Activated CD8-positive, alpha-beta memory T cell treated with anti-CD3 and anti-CD28 coated beads, Interleukin-2, amount 10 ng/mL, durations not matched to agents 7 days and 5 days (primary cell): Measurements from ENCODE around the gene MRPL53. TPM values are rescaled to one million over a fixed set of nuclear protein-coding genes. Genes with fewer than 3 reads are reported as not detected.
A peak's percentile ranks its signal among the peaks of the same experiment; 100 is the strongest.

Experiments
- ATAC-seq: fragments of 150-1000 bp; cut with Tn5 transposase; one replicate; pipeline ENCODE4 v1.10.0; 2021; ENCODE audit warnings: moderate library complexity
- CTCF ChIA-PET: fragments of 350-600 bp; sonication (Branson Sonifier 250); formaldehyde crosslinking; loops from one replicate; lab custom pipeline; 2021; ENCODE audit warnings: antibody characterized with exemption; lab: Charles Lee
- DNase-seq: peaks from one replicate; pipeline ENCODE4 v3.0.0-alpha.2; 2020
- H3K27ac Mint-ChIP-seq: one replicate; pipeline ENCODE4 v1.8.0; 2021; ENCODE audit warnings: mild to moderate bottlenecking, mixed read lengths
- H3K27me3 Mint-ChIP-seq: one replicate; pipeline ENCODE4 v1.8.0; 2021; ENCODE audit warnings: mixed read lengths
- H3K36me3 Mint-ChIP-seq: one replicate; pipeline ENCODE4 v1.8.0; 2021; ENCODE audit warnings: mild to moderate bottlenecking, mixed read lengths
- H3K4me1 Mint-ChIP-seq: one replicate; pipeline ENCODE4 v1.8.0; 2021; ENCODE audit warnings: mixed read lengths
- H3K4me3 Mint-ChIP-seq: one replicate; pipeline ENCODE4 v1.8.0; 2021; ENCODE audit warnings: mild to moderate bottlenecking, moderate library complexity, mixed read lengths
- H3K9me3 Mint-ChIP-seq: one replicate; pipeline ENCODE4 v1.8.0; 2022; ENCODE audit warnings: low read depth, mixed read lengths
- total RNA-seq, 2 experiments: library from RNA; stranded (reverse); gene quantifications; one replicate each; pipeline ENCODE4 v1.2.3, GENCODE V29; 2021

The MRPL53 gene
- 100 to 1,000 TPM in 1 of 2 experiments, 10 to 100 TPM in 1; 93.9 to 111 TPM for total RNA-seq

DNA sequence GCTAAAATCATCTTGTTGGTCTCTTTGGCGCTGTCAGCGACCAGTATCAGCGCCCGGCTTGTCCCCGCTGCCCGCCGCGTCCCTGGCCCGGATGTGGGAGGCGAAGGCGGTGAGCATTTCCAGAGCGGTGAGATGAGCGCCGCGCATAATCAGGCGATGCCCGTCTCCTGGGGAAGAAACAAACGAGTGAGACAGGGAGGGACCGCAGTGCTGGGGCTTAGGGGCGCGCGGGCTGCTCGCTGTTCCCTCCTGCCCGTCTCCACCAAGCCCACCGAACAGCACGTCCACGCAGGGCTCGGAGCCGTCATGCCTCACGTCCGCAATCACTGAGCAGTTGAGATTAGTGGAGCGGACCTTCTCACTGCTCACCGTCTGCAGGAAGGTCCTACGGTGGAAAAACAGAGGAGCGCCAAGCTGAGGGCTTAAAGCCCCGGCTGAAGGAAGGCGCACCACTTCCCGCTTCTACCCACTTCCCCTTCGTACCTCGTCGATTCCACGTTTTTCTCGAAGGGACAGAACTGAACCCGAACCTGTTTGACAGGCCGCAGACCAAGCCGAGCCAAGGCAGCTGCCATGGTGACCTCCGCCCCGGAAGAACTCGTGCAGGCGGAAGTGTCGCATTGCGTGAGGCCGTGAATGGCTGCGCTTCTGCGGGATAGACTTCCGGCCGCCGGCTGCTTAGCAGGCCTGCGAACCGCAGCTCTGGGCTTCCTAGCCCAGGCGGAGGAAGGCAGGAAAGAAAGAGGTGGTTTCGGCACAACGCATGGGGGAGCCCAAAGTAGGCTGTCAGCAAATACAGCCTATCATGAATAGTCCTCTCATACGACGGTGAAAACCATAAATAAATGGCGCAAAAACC lies at the start of gene MRPL53:
Gene MRPL53, minus strand, starts transcription at position 595 of the 859 bp plus-strand sequence. Its CDS starts 20 bp downstream, at position 575.
- H3K27me3 Mint-ChIP-seq: no peaks in the 10 kb centered on the region
- peak within 1 kb of the TSS; percentile 94 for H3K4me3 Mint-ChIP-seq

DNA sequence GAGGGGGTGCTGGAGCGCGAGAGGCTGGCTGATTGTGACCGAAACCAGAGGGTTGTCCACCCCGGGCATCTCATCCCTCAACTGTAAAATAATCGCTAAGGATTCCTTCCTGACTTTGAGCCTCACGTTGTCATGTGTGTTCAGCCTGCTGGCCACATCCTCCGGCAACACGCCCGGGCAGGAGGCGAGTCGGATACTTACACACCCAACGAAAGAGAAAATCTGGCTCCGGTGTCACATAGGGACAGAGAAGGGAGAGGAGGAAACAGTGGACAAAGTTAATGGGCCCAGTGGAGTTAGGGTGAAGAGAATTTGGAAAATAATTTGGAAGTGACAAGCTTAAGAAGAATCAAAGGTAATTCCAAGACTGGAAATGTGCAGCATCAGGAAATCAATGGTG lies 44.2 kb upstream of the MRPL53 start:
- DNase-seq (no peak), ATAC-seq (no peak)
- Mint-ChIP-seq H3K4me3 (peak overlapping the region; percentile 62), H3K9me3 (no peaks in the 10 kb centered on the region), H3K36me3 (peaks cover 5% of the 10 kb centered on the region), H3K4me1 (peaks cover 27% of the 10 kb centered on the region), H3K27me3 (peaks cover 81% of the 10 kb centered on the region), H3K27ac (peak overlapping the region; percentile 23)
- CTCF ChIA-PET: interaction anchor here (0.9 to 3.4 kb wide), 4 partner anchors 10 to 34 kb away, joined by 4 to 12 read pairs (median 6); partner anchors contain the start of genes AUP1, CCDC142, DQX1 and HTRA2

More for the DNA sequence above, at the start of gene MRPL53:
- peak; percentile 97 for DNase-seq
- peak within 1 kb of the TSS; percentile 95 for H3K27ac Mint-ChIP-seq
- ATAC-seq: peak; percentile 93
- CTCF ChIA-PET: interaction anchor here (0.7 to 5.5 kb wide), 13 partner anchors 10 to 115 kb away, joined by 3 to 58 read pairs (median 4); partner anchors contain the start of genes C2orf81, CCDC142, INO80B and LBX2
- H3K4me1 Mint-ChIP-seq: peaks cover 31% of the 10 kb centered on the region
- H3K36me3 Mint-ChIP-seq: peaks cover 31% of the 10 kb centered on the region
- H3K9me3 Mint-ChIP-seq: no peaks in the 10 kb centered on the region

DNA sequence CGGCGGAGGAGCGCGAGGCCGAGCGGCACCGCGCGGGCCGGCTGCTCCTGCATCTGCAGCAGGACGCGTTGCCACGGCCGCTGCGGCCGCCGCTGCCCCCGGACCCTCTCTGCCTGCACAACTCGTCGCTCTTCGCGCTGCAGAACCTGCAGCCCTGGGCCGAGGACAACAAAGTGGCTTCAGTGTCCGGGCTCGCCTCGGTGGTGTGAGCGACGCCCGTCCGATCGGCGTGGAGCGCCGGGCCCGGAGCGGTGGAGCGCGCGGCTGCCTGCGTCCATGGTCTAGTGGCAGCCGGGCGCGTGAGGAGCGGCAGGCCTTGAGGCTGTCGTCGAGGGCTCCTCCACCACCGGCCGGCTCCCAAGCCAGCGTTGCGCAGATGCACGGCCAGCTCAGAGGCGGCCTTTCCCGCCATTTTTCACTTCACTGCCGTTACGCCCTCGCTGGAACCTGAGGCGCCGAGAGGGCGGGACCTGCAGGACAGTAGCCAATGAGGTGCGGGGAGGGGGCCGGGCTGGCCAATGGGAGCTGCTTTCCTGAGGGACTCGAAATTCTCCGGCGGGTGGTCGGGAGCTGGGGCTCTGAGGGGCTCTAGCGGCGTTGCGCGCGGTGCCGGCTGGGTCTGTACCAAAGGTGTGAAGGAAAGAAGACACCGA lies 43.6 kb upstream of the MRPL53 start:
- H3K4me3 Mint-ChIP-seq: peak overlapping the region; percentile 62
- no peak overlapping the region for H3K27ac Mint-ChIP-seq
- H3K36me3 Mint-ChIP-seq: peaks cover 5% of the 10 kb centered on the region
- CTCF ChIA-PET: interaction anchor here (0.9 to 4.2 kb wide), 5 partner anchors 9 to 33 kb away, joined by 4 to 21 read pairs (median 7); partner anchors contain the start of genes AUP1, CCDC142, DQX1 and HTRA2
- ATAC-seq (peak; percentile 82), DNase-seq (peak; percentile 83)
- peaks cover 32% of the 10 kb centered on the region for H3K4me1 Mint-ChIP-seq
- H3K27me3 Mint-ChIP-seq: peaks cover 86% of the 10 kb centered on the region
- H3K9me3 Mint-ChIP-seq: no peaks in the 10 kb centered on the region

DNA sequence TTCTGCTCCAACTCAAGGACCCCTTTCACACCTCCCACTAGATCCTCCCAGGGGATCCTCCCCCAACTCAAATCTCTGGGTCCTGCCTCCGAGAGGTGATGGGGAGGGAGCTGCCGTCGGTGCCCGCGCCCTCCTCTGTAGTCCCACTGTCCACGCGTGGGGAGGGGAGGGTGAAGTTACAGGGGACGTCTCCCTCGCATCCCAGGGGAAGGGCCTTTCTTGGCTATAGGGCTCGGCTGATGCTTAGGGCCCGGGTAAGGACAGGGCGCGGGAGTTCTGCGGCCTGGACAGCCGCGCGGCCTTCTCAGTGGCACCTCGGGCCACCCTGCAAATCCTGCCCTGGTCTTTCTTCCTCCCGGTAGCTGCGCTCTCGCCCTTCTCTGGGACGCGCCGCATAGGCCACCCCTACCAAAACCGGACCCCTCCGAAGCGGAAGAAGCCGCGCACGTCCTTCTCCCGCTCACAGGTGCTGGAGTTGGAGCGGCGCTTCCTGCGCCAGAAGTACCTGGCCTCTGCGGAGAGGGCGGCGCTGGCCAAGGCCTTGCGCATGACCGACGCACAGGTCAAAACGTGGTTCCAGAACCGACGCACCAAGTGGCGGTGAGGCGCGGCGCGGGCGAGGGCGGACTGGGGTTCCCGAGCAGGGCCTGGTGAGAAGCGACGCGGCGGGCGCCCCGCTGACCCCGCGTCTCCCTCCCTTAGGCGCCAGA lies 42.9 kb upstream of the MRPL53 start:
- Mint-ChIP-seq H3K27ac (no peak overlapping the region), H3K4me1 (peaks cover 35% of the 10 kb centered on the region), H3K36me3 (peaks cover 5% of the 10 kb centered on the region), H3K27me3 (peaks cover 84% of the 10 kb centered on the region), H3K4me3 (peak overlapping the region; percentile 62), H3K9me3 (no peaks in the 10 kb centered on the region)
- CTCF ChIA-PET: interaction anchor here (1.4 to 4.2 kb wide), 5 partner anchors 9 to 71 kb away, joined by 3 to 21 read pairs (median 4); partner anchors contain the start of genes AUP1 and HTRA2
- DNase-seq: no peak
- no peak for ATAC-seq

DNA sequence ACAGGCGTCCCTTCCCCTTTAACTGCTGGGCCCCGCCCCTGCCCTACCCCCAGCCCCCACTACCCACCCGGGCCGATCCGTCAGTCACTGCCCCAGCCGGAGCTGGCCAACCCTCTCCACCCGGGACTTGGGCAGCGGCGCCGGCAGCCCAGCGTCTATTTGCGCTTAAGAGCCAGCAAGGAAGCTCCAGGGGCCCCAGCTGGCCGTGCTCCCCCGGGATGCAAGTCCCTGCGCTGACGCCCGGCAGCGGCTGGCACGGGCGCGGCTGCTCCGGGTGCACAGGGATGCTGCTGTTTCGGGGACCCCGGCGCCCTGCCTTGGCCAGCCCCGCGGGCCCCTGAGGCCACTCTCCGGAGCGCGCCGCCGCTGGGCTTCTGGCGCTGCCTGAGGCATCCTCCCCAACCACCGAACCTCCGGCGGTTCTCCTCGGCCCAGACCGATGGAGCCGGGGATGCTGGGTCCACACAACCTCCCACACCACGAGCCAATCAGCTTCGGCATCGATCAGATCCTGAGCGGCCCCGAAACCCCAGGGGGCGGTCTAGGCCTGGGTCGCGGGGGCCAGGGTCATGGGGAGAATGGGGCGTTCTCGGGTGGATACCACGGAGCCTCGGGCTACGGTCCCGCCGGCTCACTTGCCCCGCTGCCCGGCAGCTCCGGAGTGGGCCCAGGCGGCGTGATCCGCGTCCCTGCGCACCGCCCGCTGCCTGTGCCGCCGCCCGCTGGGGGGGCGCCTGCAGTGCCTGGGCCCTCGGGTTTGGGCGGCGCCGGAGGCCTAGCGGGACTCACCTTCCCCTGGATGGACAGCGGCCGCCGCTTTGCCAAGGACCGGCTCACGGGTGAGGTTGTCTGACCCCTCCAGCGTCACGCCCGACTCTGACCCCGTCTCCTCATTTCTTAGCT lies 42.1 kb upstream of the MRPL53 start, which contains the start of gene TLX2:
Gene TLX2, plus strand, starts transcription at position 83 of the 903 bp plus-strand sequence. Its CDS starts 357 bp downstream, at position 440.
- Mint-ChIP-seq H3K4me3 (peak within 1 kb of the TSS; percentile 62), H3K36me3 (peaks cover 5% of the 10 kb centered on the region), H3K9me3 (no peaks in the 10 kb centered on the region), H3K4me1 (peaks cover 39% of the 10 kb centered on the region), H3K27ac (no peak within 1 kb of the TSS), H3K27me3 (peaks cover 78% of the 10 kb centered on the region)
- no peak for DNase-seq
- CTCF ChIA-PET: interaction anchor here (0.8 to 4.2 kb wide), 8 partner anchors 8 to 72 kb away, joined by 3 to 21 read pairs (median 4); partner anchors contain the start of genes AUP1, DQX1 and HTRA2
- ATAC-seq: peak; percentile 29

DNA sequence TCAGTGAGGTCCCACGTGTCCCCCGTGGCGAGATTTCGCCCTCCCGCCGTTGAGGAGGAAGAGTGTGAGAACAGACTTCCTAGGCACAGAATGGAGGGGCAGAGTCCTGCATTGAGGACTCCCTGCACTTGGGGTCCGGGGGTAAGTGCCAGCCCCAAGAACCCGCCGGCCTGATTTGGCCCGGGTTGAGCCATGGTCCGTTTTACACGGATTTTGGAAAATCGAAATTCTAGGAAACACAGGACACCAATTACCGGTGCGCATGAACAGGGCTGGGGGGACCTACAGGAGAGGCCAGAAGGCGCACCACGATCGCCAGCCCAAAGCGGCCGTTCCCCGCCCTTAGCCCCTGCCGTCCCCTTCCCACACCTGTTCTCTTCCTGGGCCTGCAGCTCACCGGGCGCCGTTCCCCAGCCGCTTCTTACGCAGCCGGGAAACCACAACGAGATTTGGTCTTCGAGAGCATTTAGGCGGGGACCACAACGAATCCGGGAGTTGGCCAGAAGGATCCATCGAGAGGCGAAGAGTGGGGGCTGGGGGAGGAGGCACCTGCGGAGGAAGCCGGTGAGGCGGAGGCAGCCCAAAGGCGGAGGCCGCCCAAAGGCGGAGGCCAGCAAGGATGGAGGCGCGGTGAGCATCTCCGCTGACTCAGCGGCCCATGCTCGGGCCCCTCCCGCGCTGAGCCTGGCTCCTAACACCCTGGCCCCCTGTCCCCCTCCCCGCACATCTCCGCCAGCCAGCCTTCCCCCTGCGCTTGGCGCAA lies 41.3 kb upstream of the MRPL53 start:
- H3K4me1 Mint-ChIP-seq: peaks cover 39% of the 10 kb centered on the region

DNA sequence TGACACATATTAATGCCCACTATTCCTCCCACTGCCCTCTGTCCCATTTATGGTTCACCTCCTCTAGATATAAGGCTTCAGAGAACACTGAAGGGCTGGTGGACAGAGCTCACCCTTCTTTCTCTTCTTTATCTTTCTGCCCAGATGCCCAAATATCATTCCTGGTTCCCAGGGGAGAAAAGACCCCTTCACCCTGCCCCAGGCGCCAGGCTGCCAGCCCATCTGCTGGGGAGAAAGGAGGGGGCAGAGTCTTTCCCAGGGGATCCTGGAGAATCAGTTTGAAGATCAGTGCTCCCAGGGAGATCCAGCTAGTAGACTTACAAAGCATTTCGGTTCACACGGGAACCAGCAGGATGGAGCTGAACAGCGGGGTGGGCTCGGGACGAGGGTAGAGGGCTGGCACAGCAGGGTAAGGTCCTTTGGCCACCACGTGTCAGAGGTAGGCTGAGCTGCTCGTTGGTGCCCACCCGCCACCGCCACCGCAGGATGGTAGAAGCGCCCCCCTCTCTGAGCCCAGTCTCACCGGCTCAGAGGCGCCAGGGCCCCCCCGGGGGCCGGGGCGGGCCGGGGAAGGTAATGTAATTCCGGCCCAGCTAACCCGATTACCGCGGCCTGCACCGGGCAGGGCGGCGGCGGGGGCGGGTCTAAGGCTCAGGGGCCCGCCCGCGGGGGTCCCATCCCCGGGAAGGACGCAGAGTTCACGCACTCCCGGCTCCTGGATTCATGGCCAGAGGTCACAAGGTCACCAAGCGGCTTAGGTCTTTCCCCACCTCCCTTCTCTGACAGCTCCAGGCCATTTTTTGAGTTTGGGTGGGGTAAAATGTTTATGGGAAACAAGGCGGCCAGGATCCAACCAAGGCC lies 40.5 kb upstream of the MRPL53 start:
- Mint-ChIP-seq H3K36me3 (peaks cover 5% of the 10 kb centered on the region), H3K27ac (no peak overlapping the region), H3K9me3 (no peaks in the 10 kb centered on the region), H3K4me3 (peak overlapping the region; percentile 46), H3K4me1 (peaks cover 45% of the 10 kb centered on the region), H3K27me3 (peaks cover 62% of the 10 kb centered on the region)
- CTCF ChIA-PET: interaction anchor here (0.7 to 4.2 kb wide), 5 partner anchors 9 to 53 kb away, joined by 3 to 21 read pairs (median 4); partner anchors contain the start of gene LBX2
- ATAC-seq: no peak
- DNase-seq: no peak

More for the DNA sequence above, 41.3 kb upstream of the MRPL53 start:
- peaks cover 70% of the 10 kb centered on the region for H3K27me3 Mint-ChIP-seq
- peaks cover 5% of the 10 kb centered on the region for H3K36me3 Mint-ChIP-seq
- peak overlapping the region; percentile 46 for H3K4me3 Mint-ChIP-seq
- no peaks in the 10 kb centered on the region for H3K9me3 Mint-ChIP-seq
- no peak overlapping the region for H3K27ac Mint-ChIP-seq
- DNase-seq: no peak
- ATAC-seq: peak; percentile 44
- CTCF ChIA-PET: interaction anchor here (0.8 to 4.2 kb wide), 8 partner anchors 10 to 73 kb away, joined by 3 to 21 read pairs (median 4); partner anchors contain the start of genes DQX1 and LBX2

DNA sequence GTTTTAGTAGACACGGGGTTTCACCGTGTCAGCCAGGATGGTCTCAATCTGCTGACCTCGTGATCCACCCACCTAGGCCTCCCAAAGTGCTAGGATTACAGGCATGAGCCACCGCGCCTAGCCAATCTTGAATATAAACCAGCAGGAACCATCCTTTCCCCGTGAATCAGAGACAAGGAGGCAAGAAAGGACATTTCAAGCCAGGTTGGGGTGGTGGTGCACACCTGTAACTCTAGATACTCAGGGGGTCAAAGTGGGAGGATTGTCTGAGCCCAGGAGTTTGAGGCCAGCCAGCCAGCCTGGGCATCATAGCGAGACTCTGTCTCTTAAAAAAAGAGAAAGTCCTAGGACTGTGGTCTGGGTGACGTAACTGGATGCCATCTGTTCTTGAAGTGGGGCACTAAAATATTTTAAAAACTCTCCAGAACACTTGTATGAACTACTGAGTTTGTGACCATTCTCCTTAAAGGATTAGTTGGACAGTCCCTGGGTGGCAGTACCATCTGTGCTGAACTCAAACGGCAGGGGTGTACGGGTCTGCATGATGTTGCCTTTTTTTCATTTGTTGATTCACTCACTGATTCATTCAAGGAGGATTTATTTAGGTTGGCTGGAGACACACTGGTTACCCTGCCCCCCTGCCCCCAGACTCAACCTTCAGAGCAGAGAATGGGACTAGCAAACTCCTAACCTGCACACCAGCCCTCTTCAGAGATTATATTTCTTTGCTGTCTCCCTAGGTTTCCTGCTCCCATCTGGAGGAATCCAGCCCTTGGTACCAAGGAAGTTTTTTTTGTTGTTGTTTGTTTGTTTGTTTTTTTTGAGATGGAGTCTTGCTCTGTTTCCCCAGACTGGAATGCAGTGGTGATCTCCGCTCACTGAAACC lies 38.9 kb upstream of the MRPL53 start:
- no peaks in the 10 kb centered on the region for H3K9me3 Mint-ChIP-seq
- CTCF ChIA-PET: interaction anchor here (4.2 kb wide), 1 partner anchor 7 kb away, joined by 21 read pairs; no protein-coding TSS in a partner anchor
- no peak overlapping the region for H3K4me3 Mint-ChIP-seq
- H3K36me3 Mint-ChIP-seq: peaks cover 3% of the 10 kb centered on the region
- no peak for ATAC-seq
- no peak for DNase-seq
- peaks cover 48% of the 10 kb centered on the region for H3K4me1 Mint-ChIP-seq
- H3K27me3 Mint-ChIP-seq: peaks cover 45% of the 10 kb centered on the region
- no peak overlapping the region for H3K27ac Mint-ChIP-seq

DNA sequence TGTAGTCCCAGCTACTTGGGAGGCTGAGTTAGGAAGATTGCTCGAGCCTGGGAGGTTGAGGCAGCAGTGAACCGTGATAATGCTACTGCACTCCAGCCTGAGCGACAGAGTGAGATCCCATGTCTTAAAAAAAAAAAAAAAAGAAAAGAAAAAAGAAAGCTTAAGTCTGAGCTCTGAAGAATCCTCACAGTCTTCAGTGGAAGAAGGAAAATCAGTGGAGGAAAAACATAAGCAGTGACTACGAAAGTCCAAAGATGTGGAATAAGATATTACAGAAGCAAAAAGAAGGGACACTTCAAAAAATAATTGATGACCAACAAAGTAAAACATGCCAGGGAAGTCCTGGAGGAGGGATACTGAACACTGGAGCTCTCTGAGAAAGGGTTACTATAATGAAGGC lies 37.8 kb upstream of the MRPL53 start:
- Mint-ChIP-seq H3K27me3 (peaks cover 36% of the 10 kb centered on the region), H3K36me3 (peaks cover 3% of the 10 kb centered on the region), H3K9me3 (no peaks in the 10 kb centered on the region), H3K4me1 (peaks cover 46% of the 10 kb centered on the region), H3K27ac (no peak overlapping the region), H3K4me3 (no peak overlapping the region)
- DNase-seq (no peak), ATAC-seq (no peak)
- CTCF ChIA-PET: interaction anchor here (0.6 to 2.3 kb wide), 5 partner anchors 10 to 37 kb away, joined by 3 to 6 read pairs (median 4); partner anchors contain the start of genes CCDC142, LBX2, MRPL53 and TTC31
